SK-N-MC (cell line): Measurements from ENCODE around the gene LOXL3.

ENCODE experiments used
- DNase-seq: peaks from one replicate; pipeline ENCODE4 v3.0.0-alpha.2; 2011; ENCODE audit warnings: low read depth, low spot score
- H3K27ac ChIP-seq: fragments of 200-600 bp; sonication (generic); 2 replicates; pipeline ENCODE4 v1.5.1; 2016; ENCODE audit warnings: mixed run types
- H3K36me3 ChIP-seq: fragments of 200-600 bp; sonication (generic); 2 replicates; pipeline ENCODE4 v1.6.1; 2017; ENCODE audit warnings: antibody characterized with exemption, low read length, mixed read lengths; ENCODE audit not compliant: insufficient read depth
- H3K4me3 ChIP-seq: fragments of 200-600 bp; sonication (generic); 2 replicates; pipeline ENCODE4 v1.5.1; 2016
- H3K9ac ChIP-seq: fragments of 200-600 bp; sonication (generic); 2 replicates; pipeline ENCODE4 v1.8.0; 2017; ENCODE audit warnings: mixed run types, mixed read lengths; ENCODE audit not compliant: insufficient read length
- H3K9me3 ChIP-seq: fragments of 200-600 bp; sonication (generic); 2 replicates; pipeline ENCODE4 v1.6.1; 2017; ENCODE audit warnings: low read depth, mild to moderate bottlenecking, antibody characterized with exemption, low read length, moderate library complexity, mixed read lengths
- EZH2 ChIP-seq: fragments of 200-600 bp; sonication (generic); IDR thresholded peaks from one replicate; pipeline ENCODE4 v1.6.1; 2017; ENCODE audit warnings: antibody characterized with exemption
- FOXP2 ChIP-seq: optimal IDR thresholded peaks from 2 replicates; pipeline ENCODE3; 2011; ENCODE audit warnings: mild to moderate bottlenecking, moderate library complexity; ENCODE audit not compliant: insufficient read depth; ENCODE audit errors: extremely low read length, control extremely low read depth
- POLR2AphosphoS5 ChIP-seq: IDR thresholded peaks from 2 replicates; pipeline ENCODE4 v1.6.1; 2012; ENCODE audit warnings: mild to moderate bottlenecking, low read depth, low read length, borderline replicate concordance

The LOXL3 gene

GRCh38 chr2:74511104-74511989 is 42.4 kb downstream of the LOXL3 start:
- no peak overlapping the region for H3K4me3 ChIP-seq
- H3K27ac ChIP-seq, result no peak overlapping the region
- H3K36me3 ChIP-seq, result 0 out of 2 replicates have a peak, but pooled peaks cover 3% of the 10 kb centered on the region
- H3K9me3 ChIP-seq, result no peaks in the 10 kb centered on the region
- DNase-seq, result no peak
- no peak overlapping the region for H3K9ac ChIP-seq
- TF ChIP-seq POLR2AphosphoS5, result no peak

- no peak overlapping the region for H3K4me3 ChIP-seq
- no peak overlapping the region for H3K9ac ChIP-seq
- no peaks in the 10 kb centered on the region for H3K9me3 ChIP-seq
- peak overlapping the region; percentile 56; the same call in 1 of the 2 replicates for H3K27ac ChIP-seq
- H3K36me3 ChIP-seq, result peaks cover 13% of the 10 kb centered on the region
- no peak for DNase-seq
- TF ChIP-seq FOXP2 (no peak), EZH2 (no peak), POLR2AphosphoS5 (no peak)
Measured at GRCh38 chr2:74510272-74510671, 43.5 kb downstream of the LOXL3 start.

DNA sequence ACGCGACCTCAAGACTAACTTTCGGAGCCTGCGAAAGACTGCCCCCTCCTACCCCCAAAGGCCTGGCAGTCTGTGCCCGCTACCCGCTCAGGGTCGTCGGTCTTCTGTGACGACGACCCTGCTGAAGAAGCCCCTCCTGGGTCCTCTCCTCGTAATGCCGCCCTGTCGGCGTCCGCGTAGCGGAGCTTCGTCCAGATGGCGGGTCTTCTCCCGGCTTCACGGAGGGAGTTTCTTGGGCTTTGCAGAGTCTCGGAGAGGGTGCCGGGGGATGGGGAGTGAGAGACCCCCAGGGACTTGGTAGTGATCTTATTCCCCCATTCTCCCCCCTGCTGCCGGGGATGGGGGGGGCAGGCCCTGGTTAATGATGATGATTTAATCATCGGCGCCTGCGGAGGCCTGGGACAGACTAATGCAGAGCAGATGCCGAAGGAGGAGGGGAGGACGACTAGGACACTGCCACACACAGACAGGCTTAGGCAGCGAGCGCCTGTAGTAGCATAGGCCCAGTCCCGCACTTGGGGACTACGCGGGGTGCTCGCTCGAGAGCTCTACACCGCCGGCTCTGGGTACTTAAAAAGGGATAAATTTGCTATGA is 45.7 kb downstream of the LOXL3 start:
- Histone ChIP-seq H3K4me3 (peak overlapping the region; percentile 97), H3K36me3 (peaks cover 17% of the 10 kb centered on the region), H3K9ac (peak overlapping the region; percentile 99), H3K9me3 (no peaks in the 10 kb centered on the region), H3K27ac (peak overlapping the region; percentile 99)
- no peak for TF ChIP-seq POLR2AphosphoS5
- no peak for TF ChIP-seq FOXP2
- no peak for TF ChIP-seq EZH2
- no peak for DNase-seq

DNA sequence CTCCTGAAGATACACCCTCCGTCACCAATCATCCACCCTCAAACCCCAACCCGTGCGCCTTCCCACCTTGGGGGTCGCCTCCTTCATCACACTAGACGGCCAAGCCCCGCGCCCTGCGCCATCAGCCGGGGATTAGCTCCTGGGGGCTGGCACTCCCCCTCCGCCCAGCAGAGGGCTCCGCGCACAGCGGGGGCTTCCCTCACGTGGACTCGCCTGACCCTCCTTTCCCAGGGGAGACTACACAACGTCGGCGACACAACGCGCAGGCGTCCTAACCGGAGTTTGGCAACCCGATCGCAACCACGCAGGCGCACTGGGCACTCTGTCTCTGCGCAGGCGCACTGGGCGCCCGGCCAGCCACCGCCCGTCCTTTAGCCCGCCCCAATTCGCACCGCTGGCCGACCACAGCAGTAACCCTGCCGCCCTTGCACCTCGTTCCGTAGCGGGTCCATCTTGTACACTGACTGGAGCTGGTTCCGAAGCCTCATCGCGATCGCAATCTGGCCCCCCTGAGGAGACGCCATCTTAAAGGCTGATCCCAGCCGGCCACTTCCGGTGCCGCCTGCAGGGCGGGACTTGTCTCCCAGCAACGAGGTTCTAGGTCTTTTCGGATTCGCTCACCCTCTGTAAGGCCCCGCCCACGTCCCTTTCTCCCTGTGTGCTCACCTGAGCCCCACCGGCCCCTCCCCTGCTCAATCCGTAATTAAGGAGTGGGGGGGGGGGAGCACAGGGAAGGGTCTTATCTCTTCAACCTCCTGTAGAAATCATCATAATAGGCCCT is 46.4 kb downstream of the LOXL3 start, which contains the start of gene PCGF1:
PCGF1 (minus strand) TSS at position 551 of the 781 bp plus-strand sequence; CDS start at position 524, 27 bp downstream.
- TF ChIP-seq EZH2, result no peak
- TF ChIP-seq FOXP2, result peak; percentile 95
- TF ChIP-seq POLR2AphosphoS5, result peak; percentile 76
- DNase-seq, result peak; percentile 92
- Histone ChIP-seq H3K9ac (peak within 1 kb of the TSS; percentile 99), H3K4me3 (peak within 1 kb of the TSS; percentile 97), H3K27ac (peak within 1 kb of the TSS; percentile 99), H3K9me3 (no peaks in the 10 kb centered on the region), H3K36me3 (peaks cover 17% of the 10 kb centered on the region)

GRCh38 chr2:74505448-74506246 is 48.1 kb downstream of the LOXL3 start:
- H3K36me3 ChIP-seq, result peaks cover 17% of the 10 kb centered on the region
- H3K9ac ChIP-seq, result no peak overlapping the region
- H3K27ac ChIP-seq, result no peak overlapping the region
- DNase-seq, result no peak
- no peaks in the 10 kb centered on the region for H3K9me3 ChIP-seq
- no peak for TF ChIP-seq EZH2
- no peak for TF ChIP-seq FOXP2
- TF ChIP-seq POLR2AphosphoS5, result no peak
- no peak overlapping the region; the same call in 1 of the 2 replicates for H3K4me3 ChIP-seq

GRCh38 chr2:74504591-74504990 is 49.2 kb downstream of the LOXL3 start:
- no peak overlapping the region for H3K9ac ChIP-seq
- H3K36me3 ChIP-seq, result peaks cover 17% of the 10 kb centered on the region
- no peak overlapping the region for H3K4me3 ChIP-seq
- no peaks in the 10 kb centered on the region for H3K9me3 ChIP-seq
- no peak overlapping the region for H3K27ac ChIP-seq
- TF ChIP-seq FOXP2, result no peak
- no peak for TF ChIP-seq EZH2
- no peak for TF ChIP-seq POLR2AphosphoS5
- DNase-seq, result no peak

- Histone ChIP-seq H3K9ac (no peak overlapping the region), H3K27ac (no peak overlapping the region), H3K9me3 (no peaks in the 10 kb centered on the region), H3K36me3 (peaks cover 17% of the 10 kb centered on the region), H3K4me3 (no peak overlapping the region)
- no peak for DNase-seq
- TF ChIP-seq FOXP2 (no peak), EZH2 (no peak), POLR2AphosphoS5 (no peak)
Measured at GRCh38 chr2:74503506-74504475, 50.0 kb downstream of the LOXL3 start.
